H9 (cell line): ENCODE data around the gene FAM53C. TPM values are rescaled to one million over a fixed set of nuclear protein-coding genes. Genes with fewer than 3 reads are reported as not detected.

ENCODE experiments used
- DNase-seq: peaks from one replicate; pipeline ENCODE4 v3.0.0-alpha.2; 2017
- H2AFZ ChIP-seq: one replicate; pipeline ENCODE4 v1.6.1; 2013; ENCODE audit warnings: mild to moderate bottlenecking, low read length, control low read depth, moderate library complexity
- H2AK5ac ChIP-seq: 2 replicates; pipeline ENCODE4 v1.6.1; 2013; ENCODE audit warnings: low read length, control low read depth, mixed read lengths; ENCODE audit not compliant: insufficient read length
- H2BK120ac ChIP-seq: one replicate; pipeline ENCODE4 v1.6.1; 2013; ENCODE audit warnings: low read depth, mild to moderate bottlenecking, low read length, control low read depth, inconsistent platforms; ENCODE audit not compliant: poor library complexity, severe bottlenecking
- H2BK12ac ChIP-seq: 2 replicates; pipeline ENCODE4 v1.6.1; 2013; ENCODE audit warnings: low read length, control low read depth, mixed read lengths, low read depth; ENCODE audit not compliant: insufficient read length
- H2BK15ac ChIP-seq: 2 replicates; pipeline ENCODE4 v1.6.1; 2013; ENCODE audit warnings: low read depth, low read length, control low read depth
- H2BK20ac ChIP-seq: one replicate; pipeline ENCODE4 v1.6.1; 2013; ENCODE audit warnings: low read depth, mild to moderate bottlenecking, low read length, control low read depth, inconsistent platforms; ENCODE audit not compliant: poor library complexity, severe bottlenecking
- H2BK5ac ChIP-seq: 2 replicates; pipeline ENCODE4 v1.6.1; 2013; ENCODE audit warnings: low read length, control low read depth, mixed read lengths; ENCODE audit not compliant: insufficient read length
- H3K14ac ChIP-seq: 2 replicates; pipeline ENCODE4 v1.6.1; 2013; ENCODE audit warnings: low read length, control low read depth; ENCODE audit not compliant: insufficient read depth
- H3K18ac ChIP-seq: 2 replicates; pipeline ENCODE4 v1.6.1; 2013; ENCODE audit warnings: low read depth, mild to moderate bottlenecking, mixed read lengths, low read length, control low read depth; ENCODE audit not compliant: insufficient read length
- H3K23ac ChIP-seq: 2 replicates; pipeline ENCODE4 v1.6.1; 2013; ENCODE audit warnings: low read length, control low read depth, mixed read lengths, low read depth; ENCODE audit not compliant: insufficient read length
- H3K23me2 ChIP-seq: 2 replicates; pipeline ENCODE4 v1.6.1; 2013; ENCODE audit warnings: low read depth, mild to moderate bottlenecking, mixed read lengths, low read length, control low read depth; ENCODE audit not compliant: insufficient read length, poor library complexity, severe bottlenecking
- H3K27ac ChIP-seq: 2 replicates; pipeline ENCODE4 v1.5.1; 2013; ENCODE audit warnings: low read length, control low read depth, mixed read lengths, low read depth; ENCODE audit not compliant: insufficient read length
- H3K27me3 ChIP-seq: 2 replicates; pipeline ENCODE4 v1.6.1; 2013; ENCODE audit warnings: low read length, control low read depth, inconsistent platforms; ENCODE audit not compliant: insufficient read depth
- H3K4ac ChIP-seq: 2 replicates; pipeline ENCODE4 v1.6.1; 2013; ENCODE audit warnings: low read depth, mild to moderate bottlenecking, control low read depth, inconsistent platforms, low read length, moderate library complexity
- H3K4me1 ChIP-seq: 2 replicates; pipeline ENCODE4 v1.6.1; 2013; ENCODE audit warnings: low read length, control low read depth, inconsistent platforms; ENCODE audit not compliant: insufficient read depth
- H3K4me2 ChIP-seq: 2 replicates; pipeline ENCODE4 v1.6.1; 2013; ENCODE audit warnings: low read length, control low read depth, mixed read lengths; ENCODE audit not compliant: insufficient read length, insufficient read depth
- H3K56ac ChIP-seq: 2 replicates; pipeline ENCODE4 v1.6.1; 2013; ENCODE audit warnings: low read depth, mild to moderate bottlenecking, mixed read lengths, low read length, control low read depth; ENCODE audit not compliant: insufficient read length
- H3K79me1 ChIP-seq: 2 replicates; pipeline ENCODE4 v1.6.1; 2013; ENCODE audit warnings: low read depth, mild to moderate bottlenecking, moderate library complexity, low read length, control low read depth, inconsistent platforms; ENCODE audit not compliant: insufficient read depth, poor library complexity, severe bottlenecking
- H3K79me2 ChIP-seq: 2 replicates; pipeline ENCODE4 v1.6.1; 2013; ENCODE audit warnings: low read length, control low read depth, inconsistent platforms; ENCODE audit not compliant: insufficient read depth
- H3K9ac ChIP-seq: 2 replicates; pipeline ENCODE4 v1.6.1; 2013; ENCODE audit warnings: low read length, control low read depth, mixed read lengths; ENCODE audit not compliant: insufficient read length; ENCODE audit errors: extremely low read depth
- H3K9me3 ChIP-seq: one replicate; pipeline ENCODE4 v1.6.1; 2013; ENCODE audit warnings: low read depth, low read length, inconsistent platforms; ENCODE audit not compliant: control insufficient read depth
- H3T11ph ChIP-seq: one replicate; pipeline ENCODE4 v1.6.1; 2013; ENCODE audit warnings: mild to moderate bottlenecking, low read length, control low read depth, inconsistent platforms
- H4K20me1 ChIP-seq: one replicate; pipeline ENCODE4 v1.6.1; 2013; ENCODE audit not compliant: control insufficient read depth, insufficient read length, insufficient read depth
- H4K5ac ChIP-seq: 2 replicates; pipeline ENCODE4 v1.6.1; 2013; ENCODE audit warnings: low read depth, mild to moderate bottlenecking, mixed read lengths, low read length, control low read depth; ENCODE audit not compliant: insufficient read length
- H4K8ac ChIP-seq: replicated peaks from 2 replicates; pipeline ENCODE4 v1.6.1; 2013; ENCODE audit warnings: low read length, control low read depth, mixed read lengths, low read depth; ENCODE audit not compliant: insufficient read length
- H4K91ac ChIP-seq: 2 replicates; pipeline ENCODE4 v1.6.1; 2013; ENCODE audit warnings: low read depth, mild to moderate bottlenecking, moderate library complexity, mixed read lengths, low read length, control low read depth; ENCODE audit not compliant: insufficient read length
- H3K27ac Mint-ChIP-seq, 3 experiments: 2 replicates in 2 of 3; 3 replicates in 1 of 3; pipeline ENCODE4 v1.8.0; 2020 to 2021; ENCODE audit warnings: mixed read lengths in 3 of 3, mild to moderate bottlenecking in 1 of 3, moderate library complexity in 1 of 3
- H3K27me3 Mint-ChIP-seq: 2 replicates; pipeline ENCODE4 v1.8.0; 2021; ENCODE audit warnings: low read depth, mild to moderate bottlenecking, moderate library complexity, mixed read lengths
- H3K36me3 Mint-ChIP-seq, 3 experiments: 2 replicates in 2 of 3; 3 replicates in 1 of 3; pipeline ENCODE4 v1.8.0; 2020 to 2021; ENCODE audit warnings: low read depth in 3 of 3, mixed read lengths in 3 of 3; ENCODE audit not compliant: insufficient read depth in 1 of 3
- H3K4me1 Mint-ChIP-seq, 2 experiments: 2 replicates each; pipeline ENCODE4 v1.8.0; 2020; ENCODE audit warnings: mixed read lengths in 2 of 2
- H3K4me3 Mint-ChIP-seq, 2 experiments: 2 replicates in 1 of 2; 3 replicates in 1 of 2; pipeline ENCODE4 v1.8.0; 2020 to 2021; ENCODE audit warnings: mild to moderate bottlenecking in 2 of 2, mixed read lengths in 2 of 2, moderate library complexity in 1 of 2
- H3K9me3 Mint-ChIP-seq, 2 experiments: 2 replicates in 1 of 2; 3 replicates in 1 of 2; pipeline ENCODE4 v1.8.0; 2020; ENCODE audit warnings: mild to moderate bottlenecking in 2 of 2, mixed read lengths in 2 of 2, moderate library complexity in 1 of 2
- CTCF ChIP-seq: fragments of 200-600 bp; sonication (generic); conservative IDR thresholded peaks from 3 replicates; pipeline ENCODE4 v1.8.0; 2021; ENCODE audit warnings: antibody characterized with exemption, mild to moderate bottlenecking
- WGBS: extraction: QIAGEN DNeasy Blood & Tissue Kit; methylation state at CpG from one replicate; pipeline ENCODE4 v1.1.7; 2013; ENCODE audit warnings: missing lambda C conversion rate, low lambda C conversion rate, mixed read lengths; ENCODE audit not compliant: insufficient read length; ENCODE audit errors: extremely low coverage; 5-methylcytosine and 5-hydroxymethylcytosine counted together
- total RNA-seq: library from RNA; stranded (reverse); gene quantifications from 2 replicates; pipeline ENCODE4 v1.2.1, GENCODE V29; 2021

The FAM53C gene
- total RNA-seq, 1 experiment from 2014 or later = 59.6 TPM

- Histone ChIP-seq H4K91ac (no peak overlapping the region), H3K27ac (no peak overlapping the region), H3K9me3 (no peaks in the 10 kb centered on the region), H4K8ac (no peak overlapping the region), H3K9ac (no peak overlapping the region), H2BK20ac (no peak overlapping the region), H2AFZ (no peak overlapping the region), H2BK12ac (no peak overlapping the region), H3K56ac (no peak overlapping the region), H3K14ac (no peak overlapping the region), H3K79me1 (peaks cover 3% of the 10 kb centered on the region), H3K27me3 (no peaks in the 10 kb centered on the region), H2BK120ac (no peak overlapping the region), H3K4me2 (no peak overlapping the region), H2BK5ac (no peak overlapping the region), H3K4me1 (no peaks in the 10 kb centered on the region; the same call in 1 of the 2 replicates), H3K18ac (no peak overlapping the region), H3T11ph (no peak overlapping the region), H2AK5ac (no peak overlapping the region), H4K20me1 (no peaks in the 10 kb centered on the region), H3K79me2 (peaks cover 8% of the 10 kb centered on the region; the same call in 1 of the 2 replicates), H3K23me2 (peaks cover 23% of the 10 kb centered on the region), H3K23ac (no peak overlapping the region), H2BK15ac (no peak overlapping the region), H3K4ac (no peak overlapping the region), H4K5ac (no peak overlapping the region)
- Mint-ChIP-seq H3K27ac (peak overlapping the region in 1 of 3 experiments; percentile 63; a peak in 2 of 7 replicates), H3K4me3 (no peak overlapping the region; a peak in 1 of 5 replicates), H3K9me3 (no peaks in the 10 kb centered on the region), H3K36me3 (peaks cover 0 to 8% (median 2%) of the 10 kb centered on the region in 3 experiments; a peak in 3 of 7 replicates), H3K4me1 (peaks cover 32 to 34% of the 10 kb centered on the region in 2 experiments), H3K27me3 (no peaks in the 10 kb centered on the region)
- no peak for TF ChIP-seq CTCF
- WGBS = no CpG with 5 or more reads among the region's 3 CpGs
- DNase-seq = no peak
Measured at GRCh38 chr5:138334867-138335447, 3.1 kb upstream of the FAM53C start.
